GM12892 (cell line): Measurements from ENCODE around the gene ANKRD10.

Experiments
- POLR2A ChIP-seq: IDR thresholded peaks from 2 replicates; pipeline ENCODE4 v1.6.1; 2011; ENCODE audit warnings: low read depth, low read length, control low read depth
- POLR2AphosphoS5 ChIP-seq: IDR thresholded peaks from 2 replicates; pipeline ENCODE4 v1.6.1; 2011; ENCODE audit warnings: low read depth, low read length, control low read depth

- no peak for TF ChIP-seq POLR2AphosphoS5
- no peak for TF ChIP-seq POLR2A
Measured at GRCh38 chr13:110868720-110869119, 46.1 kb downstream of the ANKRD10 start.
